PC-9 (cell line): Measurements from ENCODE around the gene CACNA2D1.

Source experiments
- EZH2 ChIP-seq: fragments of 200-600 bp; sonication (generic); IDR thresholded peaks from 2 replicates; pipeline ENCODE4 v1.8.0; 2017; ENCODE audit warnings: antibody characterized with exemption, low read depth
- TF ChIP-seq, protein P1 (sequence below): fragments of 200-600 bp; sonication (generic); conservative IDR thresholded peaks from 2 replicates; pipeline ENCODE4 v1.6.1; 2017; ENCODE audit warnings: mixed run types, antibody characterized with exemption, mild to moderate bottlenecking, moderate library complexity

- TF ChIP-seq EZH2, result no peak
- TF ChIP-seq, protein P1, sequence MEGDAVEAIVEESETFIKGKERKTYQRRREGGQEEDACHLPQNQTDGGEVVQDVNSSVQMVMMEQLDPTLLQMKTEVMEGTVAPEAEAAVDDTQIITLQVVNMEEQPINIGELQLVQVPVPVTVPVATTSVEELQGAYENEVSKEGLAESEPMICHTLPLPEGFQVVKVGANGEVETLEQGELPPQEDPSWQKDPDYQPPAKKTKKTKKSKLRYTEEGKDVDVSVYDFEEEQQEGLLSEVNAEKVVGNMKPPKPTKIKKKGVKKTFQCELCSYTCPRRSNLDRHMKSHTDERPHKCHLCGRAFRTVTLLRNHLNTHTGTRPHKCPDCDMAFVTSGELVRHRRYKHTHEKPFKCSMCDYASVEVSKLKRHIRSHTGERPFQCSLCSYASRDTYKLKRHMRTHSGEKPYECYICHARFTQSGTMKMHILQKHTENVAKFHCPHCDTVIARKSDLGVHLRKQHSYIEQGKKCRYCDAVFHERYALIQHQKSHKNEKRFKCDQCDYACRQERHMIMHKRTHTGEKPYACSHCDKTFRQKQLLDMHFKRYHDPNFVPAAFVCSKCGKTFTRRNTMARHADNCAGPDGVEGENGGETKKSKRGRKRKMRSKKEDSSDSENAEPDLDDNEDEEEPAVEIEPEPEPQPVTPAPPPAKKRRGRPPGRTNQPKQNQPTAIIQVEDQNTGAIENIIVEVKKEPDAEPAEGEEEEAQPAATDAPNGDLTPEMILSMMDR, result no peak
Measured at GRCh38 chr7:82162289-82162688, 281.3 kb downstream of the CACNA2D1 start.
